Pancreas (tissue), 10 donors: ENCODE measurements around the gene PCK1. TPM values are rescaled to one million over a fixed set of nuclear protein-coding genes. Genes with fewer than 3 reads are reported as not detected.

Experiments used
- ATAC-seq, 4 donors: fragments of 200-7000 bp; cut with Tn5 transposase; one replicate each; pipeline versions ENCODE4 v1.8.0 to v1.9.1; 2020; ENCODE audit warnings: mild to moderate bottlenecking in 4 of 4, moderate library complexity in 4 of 4
- DNase-seq, 6 donors: peaks; one replicate each; pipeline ENCODE4 v3.0.0-alpha.2; 2020
- FAIRE-seq: peaks from 2 replicates; lab custom pipeline; 2012; peaks lifted over from hg19 to GRCh38; lab: Jason Lieb, UNC
- H3K27ac ChIP-seq, 4 donors: fragments of 200-600 bp; sonication (generic); 1 replicate in 3 of 4; 2 replicates in 1 of 4; pipeline versions ENCODE4 v1.5.0 to v1.8.0; 2020
- H3K27me3 ChIP-seq, 4 donors: fragments of 200-600 bp; one replicate each; pipeline ENCODE4 v1.8.0; 2021
- H3K36me3 ChIP-seq, 3 donors: fragments of 200-600 bp; sonication (generic) in 1 of 3; one replicate each; pipeline versions ENCODE4 v1.5.0 to v1.8.0; 2020 to 2021
- H3K4me1 ChIP-seq, 3 donors: fragments of 200-600 bp; one replicate each; pipeline ENCODE4 v1.8.0; 2021
- H3K4me3 ChIP-seq, 4 donors: fragments of 200-600 bp; sonication (generic) in 2 of 4; one replicate each; pipeline versions ENCODE4 v1.5.0 to v1.8.0; 2020 to 2021
- H3K9me3 ChIP-seq, 4 donors: fragments of 200-600 bp; one replicate each; pipeline ENCODE4 v1.8.0; 2021
- CTCF ChIP-seq, 4 donors: fragments of 200-600 bp; sonication (generic) in 3 of 4; IDR thresholded peaks; one replicate each; pipeline versions ENCODE4 v1.5.0 to v1.8.0; 2021; ENCODE audit warnings: antibody characterized with exemption in 4 of 4
- whole genome bisulfite sequencing, 2 donors: extraction: QIAGEN DNeasy Blood & Tissue Kit; methylation state at CpG; one replicate each; pipeline ENCODE4 v1.1.7; 2013; 5-methylcytosine and 5-hydroxymethylcytosine counted together
- intact Hi-C, 3 donors: fragments of 100-400 bp; cut with DNase I; formaldehyde crosslinking; loops; one replicate each; pipeline versions ENCODE4 v1.11.1 to v1.14.2; 2022
- polyA plus RNA-seq, 2 donors: library from polyadenylated mRNA; stranded (reverse); fragments of 200-250 nt; gene quantifications; one replicate each; pipeline ENCODE4 v1.2.3, GENCODE V29; 2013
- total RNA-seq, 6 donors: library from RNA; stranded (reverse); fragmentation: NEBNext Ultra II Directional in 4 of 6; extraction: Animal tissue kit (Norgen Biotek cat#: 25700) in 4 of 6; gene quantifications; one replicate each; pipeline versions ENCODE4 v1.2.1 to v1.2.4, GENCODE V29; 2021 to 2023
- donor health status: healthy with polysubstance abuse.
- donor health status: DM: no; HTN: no; CAD: no; lungs with moderate emphysema.
- donor health status: DM: no; HTN: no; CAD: no.
- donor health status: control.
- donor health status: control.
- donor health status: Bipolar disorder and iron deficiency.
- donor health status: DM: yes; HTN: yes; CAD: no.
- donor health status: DM: no; HTN: no; CAD: no.
- donor health status: DM: no; HTN: no; CAD: no.
- donor health status: DM: yes; HTN: yes; CAD: no.

Gene PCK1
- total and polyA plus RNA-seq, 8 donors = 0.12 to 2.5 (median 0.47) TPM

- DNase-seq = no peak
- H3K27ac ChIP-seq = no peak overlapping the region
- no peaks in the 10 kb centered on the region for H3K27me3 ChIP-seq
- intact Hi-C loops = no loop called here
- peaks cover under 1 to 3% (median 3%) of the 10 kb centered on the region in 3 donors for H3K4me1 ChIP-seq
- FAIRE-seq = no peak
- WGBS, 2 donors = 24 to 25% methylated on average over 1 of the region's 1 CpG
- no peaks in the 10 kb centered on the region for H3K9me3 ChIP-seq
- no peaks in the 10 kb centered on the region for H3K36me3 ChIP-seq
- TF ChIP-seq CTCF (IDR thresholded peaks at IDR 0.05) = no peak
- no peak overlapping the region for H3K4me3 ChIP-seq
- ATAC-seq = no peak
Measured at GRCh38 chr20:57566399-57566798, 5.5 kb downstream of the PCK1 start.

- Histone ChIP-seq H3K27ac (no peak overlapping the region), H3K27me3 (no peaks in the 10 kb centered on the region), H3K4me3 (no peak overlapping the region), H3K4me1 (no peaks in the 10 kb centered on the region), H3K9me3 (no peaks in the 10 kb centered on the region), H3K36me3 (no peaks in the 10 kb centered on the region)
- DNase-seq (no peak), ATAC-seq (no peak), FAIRE-seq (no peak)
- no peak for TF ChIP-seq CTCF (IDR thresholded peaks at IDR 0.05)
- 62 to 69% methylated on average over 10 of the region's 10 CpGs for WGBS, 2 donors
- intact Hi-C loops = no loop called here
Measured at GRCh38 chr20:57566803-57567459, 6.0 kb downstream of the PCK1 start.

- TF ChIP-seq CTCF (IDR thresholded peaks at IDR 0.05) = no peak
- WGBS, 2 donors = 62 to 68% methylated on average over 9 of the region's 9 CpGs
- no peaks in the 10 kb centered on the region for H3K9me3 ChIP-seq
- no peak overlapping the region for H3K27ac ChIP-seq
- no peaks in the 10 kb centered on the region for H3K4me1 ChIP-seq
- intact Hi-C loops = no loop called here
- H3K27me3 ChIP-seq = no peaks in the 10 kb centered on the region
- FAIRE-seq (no peak), DNase-seq (no peak), ATAC-seq (no peak)
- H3K36me3 ChIP-seq = no peaks in the 10 kb centered on the region
- no peak overlapping the region for H3K4me3 ChIP-seq
Measured at GRCh38 chr20:57567471-57568079, 6.7 kb downstream of the PCK1 start.

GRCh38 chr20:57568088-57568896, 7.4 kb downstream of the PCK1 start:
- Histone ChIP-seq H3K4me3 (no peak overlapping the region), H3K9me3 (no peaks in the 10 kb centered on the region), H3K4me1 (no peaks in the 10 kb centered on the region), H3K27ac (no peak overlapping the region), H3K36me3 (no peaks in the 10 kb centered on the region), H3K27me3 (no peaks in the 10 kb centered on the region)
- DNase-seq (no peak), FAIRE-seq (no peak), ATAC-seq (peak in 1 of 4 donors; percentile 11)
- 51 to 53% methylated on average over 13 of the region's 13 CpGs for WGBS, 2 donors
- no peak for TF ChIP-seq CTCF (IDR thresholded peaks at IDR 0.05)
- intact Hi-C loops = no loop called here
